OCI-LY7 (cell line): Measurements from ENCODE around the gene DNAI2.

Source experiments
- EZH2phosphoT487 ChIP-seq: fragments of 200-600 bp; sonication (generic); IDR thresholded peaks from 2 replicates; pipeline ENCODE4 v1.6.1; 2018; ENCODE audit warnings: low read depth, borderline replicate concordance, mild to moderate bottlenecking, mixed run types, antibody characterized with exemption, low read length, moderate library complexity, mixed read lengths
- TF ChIP-seq, protein P1 (sequence below): fragments of 200-600 bp; sonication (generic); conservative IDR thresholded peaks from 2 replicates; pipeline ENCODE4 v1.5.1; 2014; ENCODE audit warnings: mild to moderate bottlenecking, antibody characterized with exemption, low read length, moderate library complexity, mixed read lengths

DNA sequence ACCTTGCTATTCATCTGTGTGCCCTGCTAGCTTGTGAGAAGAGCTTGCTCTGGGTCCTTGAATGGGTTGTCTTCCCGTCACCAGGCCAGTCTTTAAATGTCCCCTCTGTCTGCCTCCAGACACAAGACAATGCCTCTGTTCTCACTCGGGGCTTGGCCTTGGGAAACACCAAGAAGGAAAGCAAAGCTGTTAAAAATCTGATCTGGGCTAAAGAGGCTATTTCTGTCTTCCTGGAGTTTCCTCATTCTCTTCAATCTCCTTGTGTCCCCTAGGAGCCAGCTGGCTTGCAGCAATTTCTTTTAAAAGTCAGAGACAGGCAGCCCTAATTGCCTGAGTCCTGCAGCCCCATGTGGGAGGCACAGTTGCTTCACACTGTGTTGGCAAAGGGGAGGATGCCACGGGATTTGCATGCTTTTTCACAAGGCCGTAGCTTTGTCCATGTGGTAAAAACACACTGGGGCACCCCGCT, 2.5 kb downstream of the DNAI2 start:
- TF ChIP-seq, protein P1, sequence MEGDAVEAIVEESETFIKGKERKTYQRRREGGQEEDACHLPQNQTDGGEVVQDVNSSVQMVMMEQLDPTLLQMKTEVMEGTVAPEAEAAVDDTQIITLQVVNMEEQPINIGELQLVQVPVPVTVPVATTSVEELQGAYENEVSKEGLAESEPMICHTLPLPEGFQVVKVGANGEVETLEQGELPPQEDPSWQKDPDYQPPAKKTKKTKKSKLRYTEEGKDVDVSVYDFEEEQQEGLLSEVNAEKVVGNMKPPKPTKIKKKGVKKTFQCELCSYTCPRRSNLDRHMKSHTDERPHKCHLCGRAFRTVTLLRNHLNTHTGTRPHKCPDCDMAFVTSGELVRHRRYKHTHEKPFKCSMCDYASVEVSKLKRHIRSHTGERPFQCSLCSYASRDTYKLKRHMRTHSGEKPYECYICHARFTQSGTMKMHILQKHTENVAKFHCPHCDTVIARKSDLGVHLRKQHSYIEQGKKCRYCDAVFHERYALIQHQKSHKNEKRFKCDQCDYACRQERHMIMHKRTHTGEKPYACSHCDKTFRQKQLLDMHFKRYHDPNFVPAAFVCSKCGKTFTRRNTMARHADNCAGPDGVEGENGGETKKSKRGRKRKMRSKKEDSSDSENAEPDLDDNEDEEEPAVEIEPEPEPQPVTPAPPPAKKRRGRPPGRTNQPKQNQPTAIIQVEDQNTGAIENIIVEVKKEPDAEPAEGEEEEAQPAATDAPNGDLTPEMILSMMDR = no peak
- TF ChIP-seq EZH2phosphoT487 = no peak
